GM19455 (cell line): ENCODE measurements around the gene MLEC.
"Not testable (repeated sequence)": the region's sequence is repeated elsewhere in the genome, so short reads cannot be mapped to it uniquely, and the experiment has no call there.

Source experiments
- ATAC-seq: cut with Tn5 transposase; IDR thresholded peaks from one replicate; pipeline ENCODE4 v1.9.1; 2021; ENCODE audit not compliant: unreplicated experiment

MLEC gene

DNA sequence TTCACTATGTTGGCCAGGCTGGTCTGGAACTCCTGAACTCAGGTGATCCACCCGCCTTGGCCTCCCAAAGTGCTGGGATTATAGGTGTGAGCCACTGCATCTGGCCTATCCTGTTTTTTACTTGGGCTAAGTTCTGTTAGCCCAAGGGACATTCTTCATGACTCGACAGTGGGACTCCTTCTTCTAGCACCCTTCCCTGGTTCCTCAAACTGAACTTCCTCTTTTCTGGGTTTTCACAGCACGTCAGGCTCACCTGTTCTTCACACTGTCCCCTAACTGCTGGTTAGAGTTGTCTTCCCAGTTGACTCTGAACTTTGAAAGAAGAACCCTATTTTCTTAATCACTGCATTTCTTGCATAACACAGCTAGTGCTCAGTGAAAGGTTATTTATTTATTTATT is 24.1 kb upstream of the MLEC start:
- peak; percentile 57 for ATAC-seq

DNA sequence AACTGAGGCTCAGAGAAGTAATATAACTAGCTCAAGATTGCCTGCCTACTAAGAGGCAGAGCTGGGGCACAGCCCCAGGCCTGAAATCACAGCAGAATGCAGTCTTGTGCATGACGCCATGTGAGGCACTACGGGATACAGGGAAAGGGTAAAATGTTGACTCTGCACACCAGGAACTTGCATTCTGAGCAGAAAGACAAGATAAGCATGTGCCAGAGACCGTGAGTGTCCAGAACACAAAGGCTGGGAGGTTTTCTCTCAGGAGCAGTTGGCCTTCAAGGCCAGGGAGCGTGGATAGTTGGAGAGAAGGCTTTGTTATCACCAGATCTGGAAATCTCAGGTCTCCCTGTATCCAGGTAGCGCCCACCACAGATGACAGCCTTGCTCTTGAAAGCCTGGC is 23.2 kb upstream of the MLEC start:
- no peak for ATAC-seq

DNA sequence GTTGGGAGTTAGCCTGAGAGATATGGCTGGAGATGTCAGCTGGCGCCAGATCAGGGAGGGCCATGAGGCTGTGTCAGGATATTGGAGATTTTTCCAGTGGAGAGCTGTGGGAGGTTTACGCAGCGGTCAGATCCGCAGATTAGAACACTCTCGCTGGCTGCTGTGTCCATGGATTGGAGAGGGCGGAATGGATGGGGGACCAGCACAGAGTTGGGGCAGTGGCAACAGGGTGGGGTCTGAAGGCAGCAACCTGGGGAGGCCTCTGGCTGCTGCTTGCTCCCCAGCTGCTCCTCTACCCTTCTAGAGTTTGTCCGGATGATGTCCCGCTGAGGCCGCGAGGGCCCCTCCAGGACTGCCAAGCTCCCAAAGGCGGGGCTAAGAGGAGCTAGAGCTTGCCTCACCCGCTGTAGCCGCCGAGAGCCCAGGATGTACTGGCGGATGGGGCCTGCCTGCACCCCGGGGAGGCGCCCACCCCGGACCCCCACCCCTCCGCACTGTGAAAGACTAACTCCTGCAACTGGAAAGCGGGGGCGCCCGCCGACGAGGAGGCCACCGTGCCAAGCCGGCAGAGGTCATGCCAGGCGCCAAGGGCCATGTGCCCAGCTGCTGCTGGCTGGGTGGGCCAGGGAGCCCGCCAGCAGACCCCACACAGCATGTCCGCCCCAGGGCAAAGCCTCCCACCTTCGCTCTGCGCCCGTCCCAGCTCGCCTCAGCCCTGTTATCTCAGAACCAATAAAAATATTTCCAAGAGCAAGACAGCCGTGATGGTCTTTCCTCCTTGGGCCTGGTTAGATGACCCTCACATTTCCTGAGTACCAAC is 20.2 kb upstream of the MLEC start:
- ATAC-seq = no peak

DNA sequence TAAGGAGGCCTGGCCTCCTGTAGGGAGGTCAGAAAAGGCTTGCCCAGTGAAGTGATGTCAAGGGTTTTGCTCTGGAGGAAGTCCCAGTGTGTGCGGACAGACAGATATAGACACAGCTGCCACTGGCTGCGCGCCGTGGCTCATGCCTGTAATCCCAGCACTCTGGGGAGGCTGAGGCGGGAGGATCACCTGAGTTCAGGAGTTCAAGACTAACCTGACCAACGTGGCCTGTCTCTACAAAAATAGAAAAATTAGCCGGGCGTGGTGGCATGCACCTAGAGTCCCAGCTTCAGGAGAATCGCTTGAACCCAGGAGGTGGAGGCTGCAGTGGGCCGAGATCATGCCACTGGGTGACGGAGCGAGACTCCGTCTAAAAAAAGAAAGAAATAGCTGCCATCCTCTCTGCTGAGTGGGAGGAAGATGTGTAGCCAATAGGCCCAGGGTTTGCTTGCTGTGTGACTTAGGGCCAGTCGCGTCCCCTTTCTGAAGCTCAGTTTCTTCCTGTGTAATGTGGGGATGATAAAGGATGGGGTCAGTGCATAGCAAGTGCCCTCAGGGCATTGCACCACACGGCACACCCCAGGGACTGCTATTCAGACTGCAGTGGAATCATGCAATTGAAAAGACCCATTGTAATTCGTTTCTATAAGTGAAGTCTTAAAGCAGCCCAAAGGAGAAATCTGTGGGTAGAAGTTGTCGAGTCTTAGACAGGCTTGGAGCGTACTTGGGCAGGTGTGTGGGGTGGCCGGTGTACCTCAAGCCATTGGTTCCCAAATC is 18.7 kb upstream of the MLEC start:
- no peak for ATAC-seq

DNA sequence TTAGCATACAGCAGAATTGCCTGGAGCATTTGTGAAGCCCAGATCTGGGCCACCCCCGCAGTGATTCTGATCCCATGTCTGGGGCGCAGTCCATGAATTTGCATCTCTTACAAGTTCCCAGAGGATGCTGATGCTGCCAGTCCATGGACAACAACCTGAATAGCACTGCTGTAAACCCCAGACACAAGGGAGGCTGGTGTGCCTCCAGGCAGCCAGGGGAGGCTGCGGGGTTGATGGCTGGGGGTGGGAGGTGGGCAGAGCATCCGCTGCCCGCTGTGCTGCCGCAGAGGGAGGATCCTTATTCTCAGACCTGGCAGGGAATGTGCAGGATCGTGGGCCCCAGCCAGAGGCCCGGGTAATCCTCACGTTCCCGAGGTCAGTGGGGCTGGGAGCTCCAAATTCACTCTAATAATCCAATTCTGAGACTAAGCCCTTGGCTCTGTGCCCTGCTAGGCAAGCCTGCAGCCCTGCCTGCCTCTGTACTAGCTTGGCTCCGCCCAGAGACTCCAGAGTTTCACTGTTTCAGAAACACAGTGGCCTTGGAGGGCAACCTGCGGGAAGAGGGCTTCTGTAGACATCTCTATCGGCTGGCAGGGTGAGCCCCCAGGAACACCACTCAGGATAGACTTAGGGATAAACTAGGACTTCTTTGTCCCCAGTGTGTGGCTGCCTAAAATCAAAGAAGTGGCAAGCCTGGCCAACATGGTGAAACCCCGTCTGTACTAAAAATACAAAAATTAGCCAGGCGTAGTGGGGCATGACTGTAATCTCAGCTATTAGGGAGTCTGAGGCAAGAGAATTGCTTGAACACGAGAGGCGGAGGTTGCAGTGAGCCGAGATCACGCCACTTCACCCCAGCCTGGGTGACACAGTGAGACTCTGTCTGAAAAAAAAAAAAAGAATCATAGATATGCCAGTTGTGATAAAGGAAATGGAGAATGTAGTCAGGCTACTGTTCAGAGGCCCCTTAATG is 17.8 kb upstream of the MLEC start:
- ATAC-seq = peak; percentile 58

DNA sequence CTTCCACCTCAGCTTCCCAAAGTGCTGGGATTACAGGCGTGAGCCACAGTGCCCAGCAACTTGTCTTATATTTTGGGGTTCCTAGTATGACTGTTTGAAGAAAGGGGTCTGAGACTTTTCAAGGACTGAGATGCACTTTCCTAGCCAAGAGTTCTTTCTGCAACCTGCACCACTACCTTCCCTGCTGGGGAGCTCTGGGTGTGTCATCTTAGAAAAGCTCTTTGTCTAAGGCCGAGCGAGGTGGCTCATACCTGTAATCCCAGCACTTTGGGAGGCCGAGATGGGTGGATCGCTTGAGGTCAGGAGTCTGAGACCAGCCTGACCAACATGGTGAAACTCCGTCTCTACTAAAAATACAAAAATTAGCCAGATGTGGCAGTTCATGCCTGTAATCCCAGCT is 16.7 kb upstream of the MLEC start:
- ATAC-seq = not testable (repeated sequence)

DNA sequence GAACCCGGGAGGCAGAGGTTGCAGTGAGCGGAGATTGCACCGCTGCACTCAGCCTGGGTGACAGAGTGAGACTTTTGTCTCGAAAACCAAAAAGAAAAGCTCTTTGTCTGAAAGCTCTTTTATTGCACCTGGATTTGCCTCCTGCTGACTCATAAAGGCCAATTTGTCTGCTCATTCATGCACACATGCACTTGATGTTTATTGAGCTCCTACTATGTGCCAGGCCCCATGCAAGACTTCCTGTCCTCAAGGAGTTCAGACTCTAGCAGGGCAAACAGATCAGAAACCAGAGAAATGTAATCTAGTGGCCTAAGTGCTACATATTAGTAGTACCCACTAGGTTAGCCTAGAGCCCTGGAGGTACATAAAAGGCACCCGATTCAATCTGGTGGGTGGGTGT is 16.3 kb upstream of the MLEC start:
- no peak for ATAC-seq

DNA sequence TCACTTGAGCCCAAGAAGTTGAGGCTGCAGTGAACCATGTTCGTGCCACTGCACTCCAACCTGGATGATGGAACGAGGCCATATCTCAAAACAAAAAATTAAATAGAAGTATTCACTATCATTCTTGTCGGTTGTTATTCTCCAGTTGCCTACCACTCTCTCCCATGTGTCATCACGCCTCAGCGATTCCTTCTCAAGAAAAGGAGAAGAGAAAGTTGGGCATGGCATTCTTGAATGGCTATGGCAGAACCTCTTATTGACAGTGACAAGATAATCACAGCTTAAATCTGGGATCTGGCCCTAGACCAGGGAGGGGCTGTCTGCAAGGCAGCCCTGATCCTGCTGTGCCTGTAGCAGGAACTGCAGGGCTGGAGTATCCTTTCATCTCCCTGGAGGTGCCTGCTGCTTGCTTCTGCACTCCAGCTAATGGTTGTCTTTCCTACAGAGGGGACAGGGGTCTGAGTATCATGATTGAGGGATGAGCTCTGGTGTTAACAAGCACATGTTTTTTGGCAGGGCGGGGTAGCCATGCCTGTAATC is 12.8 kb upstream of the MLEC start:
- ATAC-seq = no peak

DNA sequence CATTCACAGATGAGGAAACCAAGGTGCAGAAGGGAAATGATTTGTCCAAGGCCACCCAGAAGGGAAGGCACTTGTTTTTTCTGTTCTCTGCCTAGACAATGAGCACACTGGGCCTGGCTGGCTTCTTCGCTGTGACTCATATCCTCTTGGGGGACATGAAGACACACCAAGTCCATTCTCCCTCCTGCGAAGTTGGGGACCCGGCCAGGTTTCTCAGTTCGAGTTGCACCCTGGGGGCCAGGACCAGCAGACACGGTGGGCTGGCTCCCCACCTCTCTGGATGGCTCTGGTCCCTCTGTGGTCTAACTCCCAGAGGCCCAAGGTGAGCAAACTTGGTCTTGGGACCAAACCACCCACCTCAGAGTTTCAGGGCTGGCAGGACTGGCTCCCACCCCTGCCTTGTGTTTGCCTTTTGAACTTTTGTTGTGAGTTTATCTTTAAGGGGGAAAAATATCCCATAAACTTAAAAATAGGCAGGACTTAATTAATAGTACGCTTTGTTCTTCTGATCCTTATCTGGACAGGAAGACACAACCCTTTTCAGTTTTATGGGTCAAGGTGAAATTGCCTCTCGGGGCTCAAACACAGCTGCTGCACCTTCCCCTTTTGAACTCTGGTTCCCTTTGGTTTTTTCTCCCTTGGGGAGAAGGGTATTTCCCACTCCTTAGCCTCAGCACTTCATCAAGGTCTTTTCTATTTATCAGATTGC is 9.0 kb upstream of the MLEC start:
- no peak for ATAC-seq

DNA sequence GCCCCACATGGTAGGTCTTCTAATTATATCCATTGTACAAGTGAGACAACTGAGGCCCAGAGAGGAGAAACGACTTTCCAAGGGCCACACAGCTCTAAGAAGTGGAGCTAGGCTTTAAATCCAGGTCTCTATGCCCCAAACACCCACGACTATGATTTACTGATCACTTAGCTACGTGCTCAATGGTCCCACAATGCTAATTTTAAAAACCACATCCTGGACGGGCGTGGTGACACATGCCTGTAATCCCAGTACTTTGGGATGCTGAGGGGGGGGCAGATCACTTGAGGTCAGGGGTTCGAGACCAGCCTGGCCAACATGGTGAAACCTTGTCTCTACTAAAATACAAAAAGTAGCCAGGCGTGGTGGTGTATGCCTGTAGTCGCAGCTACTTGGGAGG is 8.4 kb upstream of the MLEC start:
- no peak for ATAC-seq

DNA sequence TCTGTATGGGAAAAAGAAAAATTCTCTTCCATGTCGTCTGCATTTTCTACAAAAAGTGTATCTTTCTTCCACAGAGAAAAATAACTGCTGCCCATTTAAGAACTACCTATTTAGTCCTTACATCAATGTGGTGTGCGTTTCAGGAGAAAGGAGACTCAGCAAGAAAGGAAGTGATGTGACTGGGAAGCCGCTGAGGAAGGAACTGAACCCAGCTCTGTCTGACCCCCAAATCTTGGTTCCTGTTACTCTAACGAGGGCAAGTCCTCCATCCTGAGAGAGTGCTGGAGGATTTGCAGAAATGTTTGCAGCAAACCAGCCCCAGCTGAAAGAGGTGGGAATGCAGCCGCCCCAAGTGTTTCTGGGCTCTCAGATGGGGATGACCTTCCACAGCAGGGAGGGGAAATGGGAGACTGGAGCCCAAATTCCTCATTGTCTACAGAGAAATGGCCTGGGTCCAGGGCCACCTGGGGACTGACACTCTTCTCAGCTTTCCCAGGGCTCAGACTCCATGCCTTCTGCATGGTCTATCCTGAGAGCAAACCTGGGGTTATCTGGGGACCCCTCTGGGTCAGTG is 6.7 kb upstream of the MLEC start:
- no peak for ATAC-seq

DNA sequence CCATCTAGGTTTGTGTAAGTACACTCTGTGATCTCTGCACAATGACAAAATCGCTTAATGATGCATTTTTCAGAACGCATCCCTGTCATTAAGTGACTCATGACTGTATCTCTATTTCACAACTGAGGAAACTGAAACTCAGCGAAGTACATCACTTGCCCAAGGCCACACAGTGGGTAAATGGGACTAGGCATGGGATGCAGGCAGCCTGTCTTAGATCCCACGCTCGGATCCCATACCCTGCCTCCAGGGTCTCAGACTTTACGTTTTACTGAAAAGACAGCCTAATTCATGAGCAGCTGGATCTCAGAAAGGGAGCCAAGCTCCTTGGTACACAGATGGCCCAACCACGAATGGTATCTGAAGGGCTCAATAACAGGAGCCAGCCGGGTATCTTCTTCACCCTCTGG is 2.4 kb upstream of the MLEC start:
- ATAC-seq = peak; percentile 3

DNA sequence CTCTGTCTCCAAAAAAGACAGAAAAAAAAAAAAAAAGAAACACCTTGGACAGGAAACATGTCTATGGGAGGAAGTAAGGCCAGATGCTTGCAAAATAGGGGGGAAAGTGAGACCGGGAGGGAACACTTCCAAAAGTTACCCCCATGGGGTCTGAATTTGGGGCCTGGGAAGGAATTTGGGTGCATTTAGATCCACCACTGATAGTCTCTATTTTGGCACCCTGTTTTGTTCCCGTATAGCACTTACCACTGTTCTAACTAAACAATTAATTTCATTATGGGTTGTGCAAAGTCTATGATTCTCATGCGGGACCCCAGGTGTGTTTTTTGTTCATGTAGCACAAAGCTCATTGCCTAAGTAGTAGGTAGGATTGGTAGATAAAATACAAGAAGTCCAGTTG is 1.4 kb upstream of the MLEC start:
- no peak for ATAC-seq

DNA sequence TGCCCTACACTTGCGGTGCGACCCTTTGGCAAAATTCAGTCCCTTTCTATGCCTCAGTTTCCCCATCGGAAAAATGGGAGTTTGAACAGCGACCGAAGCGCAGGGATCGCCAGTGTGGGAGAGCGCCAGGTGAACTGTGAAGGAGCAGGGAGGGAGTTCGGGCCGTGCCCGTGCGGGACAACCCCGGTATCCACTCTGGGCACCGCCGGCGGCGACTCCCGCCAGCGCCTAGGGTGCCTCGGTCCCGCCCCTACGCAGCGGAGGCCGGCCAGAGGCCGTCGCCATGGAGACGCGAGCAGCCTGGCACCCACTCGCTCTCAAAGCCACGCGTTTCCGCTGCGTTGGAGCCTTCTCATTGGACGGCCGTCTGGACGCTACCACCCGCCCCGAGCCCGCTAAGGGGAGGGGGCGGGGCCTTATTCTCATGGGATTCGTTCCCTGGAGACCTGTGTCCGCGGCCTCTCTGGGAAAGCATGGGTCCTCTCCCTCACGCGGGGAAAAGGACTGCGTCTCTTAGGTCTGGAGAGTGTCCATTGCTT is 729 bp upstream of the MLEC start:
- ATAC-seq = peak; percentile 67

DNA sequence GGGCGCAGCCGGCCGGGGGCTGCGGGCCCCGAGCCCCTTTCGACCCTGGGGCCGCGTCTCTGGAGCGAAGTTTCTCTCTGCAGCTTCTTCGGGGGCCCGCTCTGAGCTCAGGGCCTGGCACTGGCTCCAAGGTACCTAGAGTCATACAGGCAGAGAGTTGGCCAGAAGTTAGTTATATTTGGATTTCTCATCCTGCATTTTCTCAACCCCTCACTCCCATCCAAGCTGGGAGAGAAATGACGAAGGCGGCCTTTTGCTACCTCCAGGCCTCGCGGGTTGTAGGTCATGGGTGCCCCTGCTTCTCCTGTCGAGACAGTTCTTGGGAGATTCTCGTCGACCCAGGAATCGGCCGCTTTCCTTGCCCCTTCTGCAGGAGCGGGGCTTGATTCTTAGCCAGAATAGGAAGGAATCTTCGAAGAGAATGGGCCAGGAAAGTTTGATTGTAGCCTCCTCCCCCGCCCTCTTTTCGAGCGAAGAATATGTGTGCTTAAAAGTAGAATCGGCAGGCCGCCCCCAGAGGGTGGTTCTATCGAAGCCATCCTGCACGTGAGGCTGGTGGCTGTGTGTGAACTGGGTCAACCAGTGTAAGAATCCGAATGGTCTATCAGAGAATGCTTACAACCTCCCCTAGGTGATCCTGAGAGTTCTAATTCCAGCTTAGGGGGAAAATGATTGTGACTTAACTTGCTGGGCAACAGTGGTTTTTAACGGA is 785 bp downstream of the MLEC start:
- no peak for ATAC-seq

DNA sequence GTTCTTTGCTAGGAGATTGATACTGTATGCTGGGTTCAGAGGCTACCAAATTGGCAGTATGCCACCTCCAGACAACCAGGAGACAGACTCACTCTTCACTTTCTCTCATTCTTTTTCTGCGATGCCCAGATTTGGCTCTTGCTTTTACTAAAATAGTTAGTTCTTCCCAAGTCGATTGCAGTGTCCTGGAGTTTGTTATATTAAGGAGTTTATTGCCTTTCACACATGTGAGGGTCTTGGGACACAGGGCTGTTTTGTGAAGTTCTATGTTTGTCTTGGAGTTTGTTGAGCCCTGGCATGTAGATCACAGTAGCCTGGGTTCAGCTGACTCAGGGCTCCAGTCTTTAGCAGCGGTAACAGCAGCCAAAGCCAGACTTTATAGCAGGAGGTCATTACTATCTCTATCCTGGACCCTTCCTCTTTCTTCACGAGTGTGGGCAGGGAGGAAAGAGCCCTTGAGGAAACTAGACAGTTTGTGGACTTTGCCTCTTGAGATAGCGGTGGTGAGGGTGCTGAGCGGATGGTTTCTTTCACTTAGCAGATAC is 1.6 kb downstream of the MLEC start:
- ATAC-seq = no peak

DNA sequence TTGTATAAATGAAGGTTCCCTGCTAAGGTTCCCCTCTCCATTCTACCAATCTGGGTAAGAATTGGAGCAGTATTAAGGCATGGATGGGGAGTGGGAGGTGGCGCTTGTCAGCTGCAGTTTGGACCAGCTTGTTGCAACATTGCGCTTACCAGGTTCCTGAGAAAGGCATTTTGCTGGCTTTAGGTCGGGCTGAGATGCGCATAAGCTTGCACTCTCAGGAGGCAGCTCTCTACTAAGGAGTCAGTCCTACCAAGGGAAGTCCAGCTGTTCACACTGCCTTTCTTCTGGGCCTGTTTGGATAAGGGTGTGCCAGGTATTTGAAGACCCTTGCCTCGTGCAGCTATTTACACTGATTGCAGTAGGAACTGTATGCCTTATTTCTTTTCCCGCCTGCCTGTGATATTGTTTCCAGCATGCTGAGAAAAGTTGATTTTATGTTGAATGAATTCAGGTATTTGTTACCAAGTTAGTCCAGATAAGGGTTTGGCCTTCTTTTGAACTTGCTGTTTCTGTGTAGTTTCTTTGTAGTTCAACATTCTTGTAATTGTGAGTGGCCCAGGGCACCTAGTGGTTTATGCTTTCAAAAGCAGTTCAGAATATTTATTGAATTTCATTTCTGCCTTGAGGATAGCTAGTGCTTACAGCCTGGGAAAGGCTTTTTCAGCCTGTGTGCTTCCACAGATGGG is 2.6 kb downstream of the MLEC start:
- no peak for ATAC-seq

DNA sequence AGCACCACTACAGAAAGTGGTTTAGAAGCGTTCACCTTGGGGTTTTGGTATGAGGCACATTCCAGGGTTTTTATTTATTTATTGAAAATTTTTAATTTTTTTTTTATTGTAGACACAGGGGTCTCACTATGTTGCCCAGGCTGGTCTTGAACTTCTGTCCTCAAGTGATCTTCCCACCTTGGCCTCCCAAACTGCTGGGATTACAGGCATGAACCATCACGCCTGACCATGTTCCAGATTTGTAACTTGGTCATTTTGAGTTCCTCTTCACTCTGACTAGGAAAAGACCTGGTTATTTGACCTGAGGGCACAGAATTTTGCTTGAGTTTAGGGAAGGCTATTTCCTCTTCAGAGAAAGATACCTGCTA is 3.1 kb downstream of the MLEC start:
- no peak for ATAC-seq
